Upper lobe of left lung (tissue), 4 donors: ENCODE results near the gene FNDC11.
"Not testable (repeated sequence)": the region's sequence is repeated elsewhere in the genome, so short reads cannot be mapped to it uniquely, and the experiment has no call there.

Experiments
- CTCF ChIP-seq, 6 experiments: fragments of 450-650 bp in 4 of 6; fragments of 200-600 bp in 2 of 6; sonication (generic) in 2 of 6; IDR thresholded peaks; one replicate each; pipeline ENCODE4 v1.5.1; 2016 to 2019; ENCODE audit warnings: antibody characterized with exemption in 6 of 6
- EP300 ChIP-seq, 4 donors: sonication (generic); formaldehyde crosslinking; IDR thresholded peaks; one replicate each; pipeline ENCODE4 v1.5.1; 2017; ENCODE audit warnings: antibody characterized with exemption in 4 of 4, control low read depth in 2 of 4
- POLR2A ChIP-seq, 4 donors: fragments of 450-650 bp; IDR thresholded peaks; one replicate each; pipeline ENCODE4 v1.5.1; 2016 to 2017; ENCODE audit warnings: antibody characterized with exemption in 4 of 4, mild to moderate bottlenecking in 2 of 4

GRCh38 chr20:63601679-63602078 lies 47.7 kb downstream of the FNDC11 start:
- not testable (repeated sequence) for TF ChIP-seq EP300, POLR2A, CTCF (IDR thresholded peaks at IDR 0.05)
